Stimulated activated memory B cell treated with anti-CD40 and anti-IgM and Interleukin-4, amounts not matched to agents 10 μg/mL and 1 μg/mL and 100 μg/mL, for 72 hours (primary cell): ENCODE measurements around the gene TSPYL1.
A peak's percentile ranks its signal among the peaks of the same experiment; 100 is the strongest.
"Not testable (repeated sequence)": the region's sequence is repeated elsewhere in the genome, so short reads cannot be mapped to it uniquely, and the experiment has no call there.

Experiments used
- ATAC-seq: fragments of 150-1000 bp; cut with Tn5 transposase; 2 replicates; pipeline ENCODE4 v1.10.0; 2021
- H3K27ac Mint-ChIP-seq: one replicate; pipeline ENCODE4 v1.8.0; 2022; ENCODE audit warnings: mild to moderate bottlenecking, mixed read lengths
- H3K27me3 Mint-ChIP-seq: one replicate; pipeline ENCODE4 v1.8.0; 2022; ENCODE audit warnings: mixed read lengths
- H3K36me3 Mint-ChIP-seq: one replicate; pipeline ENCODE4 v1.8.0; 2022; ENCODE audit warnings: mixed read lengths
- H3K4me1 Mint-ChIP-seq: one replicate; pipeline ENCODE4 v1.8.0; 2022; ENCODE audit warnings: mixed read lengths
- H3K4me3 Mint-ChIP-seq: one replicate; pipeline ENCODE4 v1.8.0; 2022; ENCODE audit warnings: mild to moderate bottlenecking, moderate library complexity, mixed read lengths
- H3K9me3 Mint-ChIP-seq: one replicate; pipeline ENCODE4 v1.8.0; 2022; ENCODE audit warnings: mixed read lengths

Gene TSPYL1

DNA sequence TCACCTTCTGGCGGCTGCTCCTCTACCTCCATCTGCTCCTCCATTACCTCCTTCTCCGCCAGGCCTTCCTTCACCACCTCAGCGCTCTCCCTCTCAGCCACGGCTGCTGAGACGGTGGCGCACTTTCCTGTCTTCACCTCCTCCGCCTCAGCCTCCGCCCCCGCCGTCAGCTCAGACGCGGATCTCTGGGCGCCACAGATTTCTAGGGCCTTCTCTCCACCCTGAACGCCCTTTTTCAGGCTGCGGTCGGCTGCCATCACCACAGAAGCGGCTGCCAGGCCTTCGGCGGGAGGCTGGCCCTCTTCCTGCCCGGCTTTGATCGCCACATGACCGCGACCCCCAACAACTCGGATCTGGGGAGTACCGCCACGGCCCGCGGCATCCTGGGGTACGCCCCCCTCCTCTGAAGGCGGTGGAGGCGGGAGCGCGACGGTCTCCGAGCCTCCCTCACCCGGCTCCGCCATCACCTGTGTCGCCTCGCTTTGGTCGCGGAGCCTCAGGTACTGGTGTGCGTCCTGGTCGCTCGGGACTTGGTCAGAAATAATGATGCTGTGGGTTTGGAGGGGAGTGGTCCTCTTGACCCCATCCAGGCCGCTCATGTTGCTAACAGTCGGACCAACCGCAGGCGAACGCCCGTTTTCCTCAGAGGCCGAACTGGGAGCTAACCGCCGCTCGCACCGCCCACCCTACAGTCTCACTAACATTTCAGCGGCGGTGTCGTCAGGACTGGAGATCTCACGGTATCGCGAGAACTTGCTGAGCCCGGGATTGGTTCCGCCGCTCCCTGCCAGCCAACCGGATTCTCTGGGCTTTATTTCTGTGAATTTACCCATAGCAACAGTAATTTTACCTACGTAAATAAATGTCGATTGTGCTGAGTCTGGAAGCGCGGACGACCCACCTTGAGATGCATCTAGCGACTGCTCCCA is at the start of gene TSPYL1:
TSPYL1 (minus strand) TSS at position 699 of the 929 bp plus-strand sequence; CDS start at position 599, 100 bp downstream.
- peaks cover 62% of the 10 kb centered on the region for H3K4me1 Mint-ChIP-seq
- peak; percentile 98 for ATAC-seq
- H3K4me3 Mint-ChIP-seq: peak within 1 kb of the TSS; percentile 97
- peak within 1 kb of the TSS; percentile 96 for H3K27ac Mint-ChIP-seq
- H3K27me3 Mint-ChIP-seq: no peaks in the 10 kb centered on the region
- peaks cover 40% of the 10 kb centered on the region for H3K36me3 Mint-ChIP-seq
- H3K9me3 Mint-ChIP-seq: no peaks in the 10 kb centered on the region

DNA sequence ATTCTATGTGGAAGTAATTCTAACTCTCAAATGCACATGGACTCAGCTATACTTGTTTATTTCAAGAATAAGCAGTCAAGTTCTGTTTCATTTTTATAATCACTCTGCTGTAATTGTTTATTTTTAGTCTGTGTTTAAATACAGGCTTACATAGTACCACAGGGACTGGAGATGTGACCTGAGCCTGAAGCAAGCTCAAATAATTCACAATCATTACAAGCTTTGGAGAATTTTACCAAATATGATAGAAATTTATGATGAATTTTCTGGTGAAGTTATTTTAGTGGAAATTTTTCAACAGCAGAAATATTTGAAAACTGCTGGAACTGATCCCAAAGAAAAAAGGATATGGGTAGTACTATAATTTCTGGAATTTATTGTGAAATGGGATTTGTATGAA is 49.4 kb upstream of the TSPYL1 start:
- H3K4me1 Mint-ChIP-seq: no peaks in the 10 kb centered on the region
- no peak for ATAC-seq

DNA sequence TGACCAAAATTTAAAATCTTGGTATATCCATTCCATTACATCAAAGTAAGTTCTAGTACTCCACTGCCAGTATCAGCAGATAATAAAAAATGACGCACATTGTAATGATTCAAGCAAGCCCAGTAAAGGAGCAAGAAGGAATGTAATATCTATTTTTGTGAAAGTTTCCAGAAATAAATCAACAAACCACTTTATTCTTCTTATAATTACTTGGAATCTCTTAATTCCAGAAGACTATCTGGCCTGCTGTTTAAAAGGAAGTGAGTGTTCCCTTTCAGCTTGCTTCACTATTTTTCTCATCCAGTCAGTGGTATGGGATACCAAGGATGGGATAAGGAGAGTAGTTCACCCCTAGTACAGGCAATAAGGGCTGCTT is 48.8 kb upstream of the TSPYL1 start:
- no peak overlapping the region for H3K4me3 Mint-ChIP-seq
- no peaks in the 10 kb centered on the region for H3K9me3 Mint-ChIP-seq
- H3K27me3 Mint-ChIP-seq: no peaks in the 10 kb centered on the region
- no peaks in the 10 kb centered on the region for H3K36me3 Mint-ChIP-seq
- ATAC-seq: no peak
- H3K27ac Mint-ChIP-seq: no peak overlapping the region
- H3K4me1 Mint-ChIP-seq: no peaks in the 10 kb centered on the region

More for the DNA sequence above, 49.4 kb upstream of the TSPYL1 start:
- no peak overlapping the region for H3K4me3 Mint-ChIP-seq
- H3K27ac Mint-ChIP-seq: no peak overlapping the region
- H3K9me3 Mint-ChIP-seq: no peaks in the 10 kb centered on the region
- no peaks in the 10 kb centered on the region for H3K27me3 Mint-ChIP-seq
- no peaks in the 10 kb centered on the region for H3K36me3 Mint-ChIP-seq

DNA sequence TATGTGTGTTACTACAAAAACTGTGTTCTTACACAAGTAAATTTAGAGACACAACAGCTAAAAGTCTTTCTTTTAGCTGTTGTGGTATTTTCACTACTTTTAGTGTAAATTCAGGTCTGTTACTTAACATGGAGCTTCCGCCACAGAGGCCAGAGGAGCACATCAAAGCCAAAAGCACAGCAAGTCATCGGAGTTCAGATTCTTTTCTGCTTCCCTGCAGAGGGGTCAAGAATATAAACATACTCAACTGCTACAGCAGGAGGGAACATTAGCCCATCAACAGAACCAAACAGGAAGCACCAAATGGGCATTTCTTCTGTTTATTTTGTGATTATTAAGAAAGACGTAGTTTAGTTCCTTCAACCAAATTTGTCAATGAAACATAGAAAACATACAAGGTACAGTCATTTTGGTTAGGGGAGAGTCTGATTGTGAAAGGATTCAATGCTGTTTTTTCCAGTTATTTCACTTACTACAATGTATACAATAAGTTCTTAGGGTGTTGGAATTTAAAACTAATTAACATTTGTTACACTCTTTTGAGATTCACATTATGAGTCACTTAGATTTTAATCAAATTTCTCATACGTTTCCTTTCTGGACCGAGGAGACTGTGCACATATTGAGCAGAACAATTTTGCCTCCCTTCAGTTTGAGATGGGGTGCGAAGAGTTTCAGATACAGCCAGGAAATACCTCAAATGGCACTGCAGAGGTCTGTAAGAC is 48.2 kb upstream of the TSPYL1 start:
- Mint-ChIP-seq H3K4me1 (no peaks in the 10 kb centered on the region), H3K27me3 (no peaks in the 10 kb centered on the region), H3K36me3 (no peaks in the 10 kb centered on the region), H3K4me3 (no peak overlapping the region), H3K9me3 (no peaks in the 10 kb centered on the region), H3K27ac (no peak overlapping the region)
- no peak for ATAC-seq

DNA sequence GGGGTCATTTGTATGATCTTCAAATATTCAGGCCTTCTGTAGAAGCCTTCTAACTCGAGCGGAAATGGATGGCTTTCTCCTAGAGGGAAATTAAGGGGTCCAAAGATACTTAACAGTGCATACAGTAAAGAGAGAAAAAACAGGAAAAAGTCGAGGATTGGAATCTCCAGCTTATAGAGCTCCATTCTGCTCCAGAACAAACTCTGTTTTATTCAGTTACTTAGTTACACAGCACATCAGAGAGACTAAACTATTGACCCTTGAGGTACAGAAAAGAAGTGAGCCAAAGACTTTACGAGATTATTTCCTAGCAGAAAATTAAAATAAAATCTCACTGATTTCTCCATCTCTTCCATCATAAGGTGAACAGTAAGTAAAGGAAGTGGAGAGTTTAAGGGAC is 47.3 kb upstream of the TSPYL1 start:
- Mint-ChIP-seq H3K4me3 (no peak overlapping the region), H3K4me1 (no peaks in the 10 kb centered on the region), H3K36me3 (no peaks in the 10 kb centered on the region), H3K27ac (no peak overlapping the region), H3K27me3 (no peaks in the 10 kb centered on the region), H3K9me3 (no peaks in the 10 kb centered on the region)
- ATAC-seq: no peak

DNA sequence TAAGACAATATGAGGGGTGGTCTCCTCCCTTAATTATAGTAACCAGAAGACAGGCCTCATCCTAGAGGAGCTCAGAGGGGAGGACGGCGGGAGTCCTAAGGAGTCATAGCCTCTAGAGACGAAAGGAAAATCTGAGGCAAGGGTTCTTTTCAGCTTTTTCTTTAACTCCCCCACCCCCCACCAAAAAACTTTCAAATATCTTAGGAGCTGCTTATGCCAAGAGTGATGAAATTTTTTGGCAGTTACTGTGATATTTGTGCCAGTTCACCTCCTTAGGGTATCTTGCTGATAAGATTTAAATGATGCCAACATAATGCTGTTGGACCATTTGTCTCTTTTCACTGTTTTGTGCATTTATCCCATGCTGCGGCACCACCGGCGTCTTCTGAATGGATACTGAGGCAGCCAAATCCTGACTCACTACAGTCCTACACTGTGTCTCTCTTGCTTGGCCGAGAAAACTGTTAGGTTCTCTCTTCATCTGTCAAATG is 46.5 kb upstream of the TSPYL1 start:
- Mint-ChIP-seq H3K4me3 (no peak overlapping the region), H3K27me3 (no peaks in the 10 kb centered on the region), H3K27ac (no peak overlapping the region), H3K36me3 (no peaks in the 10 kb centered on the region), H3K9me3 (no peaks in the 10 kb centered on the region), H3K4me1 (no peaks in the 10 kb centered on the region)
- no peak for ATAC-seq

DNA sequence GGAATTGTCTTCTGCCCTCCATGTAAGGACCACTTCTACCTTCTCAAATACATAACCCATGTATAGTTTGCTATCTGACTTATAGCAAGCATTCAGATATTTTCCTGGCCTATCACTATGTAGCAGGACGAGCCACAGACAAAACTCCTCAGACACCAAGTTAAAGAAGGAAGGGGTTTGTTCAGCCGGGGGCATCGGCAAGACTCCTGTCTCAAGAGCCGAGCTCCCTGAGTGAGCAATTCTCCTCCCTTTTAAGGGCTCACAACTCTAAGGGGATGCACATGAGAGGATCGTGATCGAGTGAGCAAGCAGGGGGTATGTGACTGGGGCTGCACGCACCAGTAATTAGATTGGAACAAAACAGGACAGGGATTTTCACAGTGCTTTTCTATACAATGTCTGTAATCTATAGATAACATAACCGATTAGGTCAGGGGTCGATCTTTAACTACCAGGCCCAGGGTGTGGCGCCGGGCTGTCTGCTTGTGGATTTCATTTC is 46.0 kb upstream of the TSPYL1 start:
- not testable (repeated sequence) for ATAC-seq, H3K9me3 Mint-ChIP-seq, H3K27me3 Mint-ChIP-seq, H3K36me3 Mint-ChIP-seq, H3K4me3 Mint-ChIP-seq, H3K4me1 Mint-ChIP-seq, H3K27ac Mint-ChIP-seq

DNA sequence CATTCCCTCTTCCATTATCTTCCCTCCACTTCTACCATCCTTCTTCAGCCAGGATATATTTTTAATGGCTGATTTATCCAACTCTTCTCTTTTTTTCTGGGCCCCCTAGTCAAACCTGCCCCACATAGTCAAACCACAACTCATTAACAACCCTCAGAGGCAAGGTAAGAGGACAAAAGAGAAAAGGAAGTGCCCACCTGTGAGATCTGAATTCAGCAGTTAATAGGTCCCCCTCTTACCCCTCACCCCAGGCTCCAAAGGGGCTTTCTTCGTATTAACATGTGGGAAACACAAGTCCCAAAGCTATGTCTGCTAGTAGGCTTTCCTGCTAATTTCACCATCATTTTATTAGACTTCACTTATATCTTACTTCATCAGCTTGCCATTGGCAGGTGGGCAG is 44.1 kb upstream of the TSPYL1 start:
- no peak overlapping the region for H3K27ac Mint-ChIP-seq
- H3K4me3 Mint-ChIP-seq: no peak overlapping the region
- H3K9me3 Mint-ChIP-seq: no peaks in the 10 kb centered on the region
- no peaks in the 10 kb centered on the region for H3K36me3 Mint-ChIP-seq
- ATAC-seq: no peak
- no peaks in the 10 kb centered on the region for H3K4me1 Mint-ChIP-seq
- H3K27me3 Mint-ChIP-seq: no peaks in the 10 kb centered on the region

DNA sequence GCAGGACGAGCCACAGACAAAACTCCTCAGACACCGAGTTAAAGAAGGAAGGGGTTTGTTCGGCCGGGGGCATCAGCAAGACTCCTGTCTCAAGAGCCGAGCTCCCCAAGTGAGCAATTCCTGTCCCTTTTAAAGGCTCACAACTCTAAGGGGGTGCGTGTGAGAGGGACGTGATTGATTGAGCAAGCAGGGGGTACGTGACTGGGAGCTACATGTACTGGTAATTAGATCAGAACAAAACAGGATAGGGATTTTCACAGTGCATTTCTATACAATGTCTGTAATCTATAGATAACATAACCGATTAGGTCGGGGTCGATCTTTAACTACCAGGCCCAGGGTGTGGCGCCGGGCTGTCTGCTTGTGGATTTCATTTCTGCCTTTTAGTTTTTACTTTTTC is 42.2 kb upstream of the TSPYL1 start:
- H3K27me3 Mint-ChIP-seq, ATAC-seq, H3K27ac Mint-ChIP-seq, H3K4me3 Mint-ChIP-seq, H3K4me1 Mint-ChIP-seq, H3K36me3 Mint-ChIP-seq, H3K9me3 Mint-ChIP-seq: not testable (repeated sequence)

DNA sequence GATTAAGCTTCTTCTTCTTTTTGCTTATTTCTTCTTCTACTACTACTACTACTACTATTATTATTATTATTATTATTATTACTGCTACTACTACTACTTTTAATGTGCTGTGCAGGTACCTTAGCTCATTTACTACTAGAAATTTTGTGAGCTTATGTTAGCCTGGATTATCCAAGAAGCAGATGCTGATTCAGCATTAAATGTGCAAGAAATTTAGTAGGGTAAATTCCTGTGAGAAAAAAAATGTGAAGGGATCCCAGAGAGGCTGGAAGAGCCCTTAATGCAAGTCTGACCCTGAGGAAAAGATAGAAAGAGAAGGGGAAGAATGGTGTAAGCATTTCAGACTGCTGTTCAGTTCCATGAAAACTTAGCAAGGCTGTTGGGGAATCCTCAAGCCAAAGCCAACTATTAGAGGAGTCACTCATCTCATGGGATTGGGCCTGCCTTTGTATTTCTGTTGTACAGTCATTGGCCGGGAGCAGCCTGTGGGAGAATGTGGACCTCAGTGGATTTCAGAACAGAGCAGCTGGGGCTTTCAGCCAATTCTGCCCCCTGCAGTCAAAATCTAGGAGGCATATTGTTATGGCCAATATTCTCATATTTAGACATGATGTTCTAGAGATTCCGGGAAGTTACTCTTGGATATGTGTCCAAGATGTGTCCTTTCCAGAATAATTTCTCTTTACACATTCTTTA is 37.2 kb upstream of the TSPYL1 start:
- Mint-ChIP-seq H3K4me1 (peaks cover 11% of the 10 kb centered on the region), H3K9me3 (no peaks in the 10 kb centered on the region), H3K36me3 (no peaks in the 10 kb centered on the region), H3K4me3 (no peak overlapping the region), H3K27me3 (no peaks in the 10 kb centered on the region), H3K27ac (no peak overlapping the region)
- ATAC-seq: no peak

DNA sequence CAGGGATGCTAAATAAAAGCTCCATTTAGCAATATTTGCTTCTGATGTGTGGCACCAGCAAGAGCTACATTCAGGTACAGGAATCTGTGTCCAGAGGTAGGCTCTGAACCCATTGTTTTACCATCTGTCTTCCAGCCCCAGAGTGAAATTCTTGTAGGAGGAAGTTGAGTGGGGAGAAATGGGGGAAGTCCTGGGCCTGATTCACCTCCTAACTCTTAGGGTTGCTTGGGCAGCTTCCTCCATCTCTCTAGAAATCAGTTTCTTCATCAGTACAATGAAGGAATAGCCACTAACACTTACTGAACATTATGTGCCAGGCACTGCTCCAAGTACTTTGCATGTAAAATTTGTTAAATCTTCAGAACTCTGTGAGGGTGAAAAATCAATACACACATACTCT is 35.1 kb upstream of the TSPYL1 start:
- Mint-ChIP-seq H3K36me3 (peaks cover 11% of the 10 kb centered on the region), H3K4me1 (peaks cover 11% of the 10 kb centered on the region), H3K27me3 (no peaks in the 10 kb centered on the region), H3K9me3 (no peaks in the 10 kb centered on the region), H3K27ac (no peak overlapping the region), H3K4me3 (no peak overlapping the region)
- ATAC-seq: peak; percentile 58

DNA sequence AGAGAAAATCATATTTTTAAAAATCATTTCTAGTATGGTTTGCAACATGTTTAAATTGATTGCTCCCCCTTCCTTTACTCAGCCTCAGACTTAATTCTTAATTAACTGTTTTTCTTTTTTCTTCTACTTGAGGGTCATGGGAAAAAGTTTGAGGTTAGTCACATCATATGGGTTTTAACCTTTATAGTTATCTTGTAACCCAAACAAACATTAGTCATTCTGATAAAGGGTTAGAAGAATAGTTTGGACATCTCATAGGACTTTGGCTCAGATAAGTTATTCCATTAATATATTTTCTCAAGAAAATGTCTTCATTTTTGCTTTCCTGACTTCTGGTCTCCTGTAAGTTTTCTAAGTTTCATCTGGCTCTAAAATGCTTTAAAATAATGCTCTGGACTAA is 34.5 kb upstream of the TSPYL1 start:
- Mint-ChIP-seq H3K27ac (no peak overlapping the region), H3K9me3 (no peaks in the 10 kb centered on the region), H3K4me3 (no peak overlapping the region), H3K4me1 (peaks cover 11% of the 10 kb centered on the region), H3K36me3 (peaks cover 11% of the 10 kb centered on the region), H3K27me3 (no peaks in the 10 kb centered on the region)
- no peak for ATAC-seq

DNA sequence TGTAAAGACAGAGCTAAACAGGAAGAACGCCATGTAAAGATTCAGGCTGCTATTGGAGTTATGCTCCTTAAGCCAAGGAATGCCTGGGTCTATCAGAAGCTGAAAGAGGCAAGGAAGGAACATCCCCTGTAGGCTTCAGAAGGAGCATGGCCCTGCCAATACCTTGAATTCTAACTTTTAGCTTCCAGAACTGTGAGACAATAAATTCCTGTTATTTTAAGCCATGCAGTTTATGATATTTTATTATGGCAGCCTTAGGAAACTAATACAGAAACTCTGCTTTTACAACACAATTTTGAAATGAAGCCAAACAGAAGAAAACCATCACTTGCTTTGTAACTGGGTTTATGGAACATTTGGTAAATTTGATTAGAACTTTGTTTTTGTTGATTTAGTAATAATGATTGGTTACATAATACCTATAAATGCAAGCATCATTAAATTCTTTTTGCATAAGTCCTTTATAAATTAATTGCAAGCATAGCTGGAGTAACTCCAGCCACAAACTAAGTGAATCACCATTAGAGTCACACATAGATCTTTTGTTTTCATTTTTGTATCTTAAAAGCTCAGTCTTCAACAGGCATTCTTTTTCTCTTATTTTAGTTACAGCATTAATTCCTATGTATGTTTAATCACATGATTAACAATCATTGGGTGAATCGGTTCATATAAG is 33.5 kb upstream of the TSPYL1 start:
- peaks cover 11% of the 10 kb centered on the region for H3K4me1 Mint-ChIP-seq
- no peaks in the 10 kb centered on the region for H3K9me3 Mint-ChIP-seq
- H3K36me3 Mint-ChIP-seq: peaks cover 11% of the 10 kb centered on the region
- H3K27ac Mint-ChIP-seq: no peak overlapping the region
- no peak for ATAC-seq
- no peak overlapping the region for H3K4me3 Mint-ChIP-seq
- H3K27me3 Mint-ChIP-seq: no peaks in the 10 kb centered on the region

DNA sequence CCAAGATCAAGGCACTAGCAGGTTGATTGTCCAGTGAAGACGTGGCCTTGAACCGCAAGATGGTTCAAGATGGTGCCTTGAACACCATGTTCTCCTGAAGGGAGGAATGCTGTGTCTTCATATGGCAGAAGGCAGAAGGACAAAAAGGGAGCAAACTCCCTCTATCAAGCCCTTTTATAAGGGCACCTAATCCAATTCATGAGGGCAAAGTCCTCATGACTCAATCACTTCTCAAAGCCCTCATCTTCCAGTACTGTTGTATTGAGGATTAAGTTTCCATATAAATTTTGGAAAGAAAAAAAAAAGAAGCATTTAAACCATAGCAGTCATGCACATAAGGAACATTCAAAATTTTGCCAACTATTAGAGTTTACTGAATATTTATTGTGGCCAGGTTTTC is 29.9 kb upstream of the TSPYL1 start:
- H3K36me3 Mint-ChIP-seq: peaks cover 11% of the 10 kb centered on the region
- H3K4me1 Mint-ChIP-seq: peaks cover 13% of the 10 kb centered on the region
- H3K27ac Mint-ChIP-seq: no peak overlapping the region
- H3K4me3 Mint-ChIP-seq: no peak overlapping the region
- no peak for ATAC-seq
- no peaks in the 10 kb centered on the region for H3K27me3 Mint-ChIP-seq
- H3K9me3 Mint-ChIP-seq: no peaks in the 10 kb centered on the region

DNA sequence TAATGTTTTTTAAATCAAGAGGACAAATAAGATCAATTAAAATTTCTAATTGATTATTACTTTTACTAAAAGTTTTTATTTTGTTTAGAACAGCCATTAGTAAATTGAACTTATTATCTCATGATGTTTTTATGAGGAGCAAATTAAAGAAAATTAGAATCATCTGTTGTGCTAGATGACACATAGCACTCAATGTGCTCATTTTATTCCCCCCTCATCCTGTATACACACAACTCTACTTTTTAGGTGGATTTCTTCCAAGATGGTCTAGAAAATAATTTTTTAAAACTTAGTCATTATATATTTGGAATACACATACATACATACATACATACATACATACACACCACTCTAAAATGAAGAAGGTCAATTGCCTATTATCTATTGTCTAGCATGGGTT is 29.3 kb upstream of the TSPYL1 start:
- peaks cover 11% of the 10 kb centered on the region for H3K36me3 Mint-ChIP-seq
- H3K27me3 Mint-ChIP-seq: no peaks in the 10 kb centered on the region
- H3K27ac Mint-ChIP-seq: no peak overlapping the region
- H3K9me3 Mint-ChIP-seq: no peaks in the 10 kb centered on the region
- no peak for ATAC-seq
- peaks cover 9% of the 10 kb centered on the region for H3K4me1 Mint-ChIP-seq
- H3K4me3 Mint-ChIP-seq: no peak overlapping the region
